SU-DHL-6 (cell line): ENCODE results near the gene GLG1.
"Not testable (repeated sequence)": the region's sequence is repeated elsewhere in the genome, so short reads cannot be mapped to it uniquely, and the experiment has no call there.

Source experiments
- H2AFZ ChIP-seq: fragments of 200-600 bp; sonication (generic); 2 replicates; pipeline ENCODE4 v1.6.1; 2014; ENCODE audit warnings: low read depth, mild to moderate bottlenecking, moderate library complexity, mixed read lengths, antibody characterized with exemption, low read length; ENCODE audit not compliant: severe bottlenecking
- H3F3A ChIP-seq: fragments of 200-600 bp; shearing (Covaris generic); 2 replicates; pipeline ENCODE4 v1.6.0; 2016; ENCODE audit warnings: antibody characterized with exemption, mild to moderate bottlenecking; ENCODE audit not compliant: insufficient read depth
- H3K27ac ChIP-seq: fragments of 200-600 bp; sonication (generic); 2 replicates; pipeline ENCODE4 v1.5.1; 2016; ENCODE audit warnings: low read depth, mild to moderate bottlenecking, low read length, moderate library complexity, mixed read lengths
- H3K27me3 ChIP-seq: fragments of 200-600 bp; sonication (generic), shearing (Covaris generic); 2 replicates; pipeline ENCODE4 v1.6.0; 2014; ENCODE audit warnings: mild to moderate bottlenecking, low read length
- H3K36me3 ChIP-seq: fragments of 200-600 bp; sonication (generic); 2 replicates; pipeline ENCODE4 v1.6.1; 2014; ENCODE audit warnings: mild to moderate bottlenecking, low read length, mixed read lengths
- H3K4me2 ChIP-seq: fragments of 300-600, 200-600 bp; shearing (Covaris generic), sonication (generic); 2 replicates; pipeline ENCODE4 v1.6.0; 2014; ENCODE audit warnings: low read length, low read depth, mild to moderate bottlenecking; ENCODE audit not compliant: poor library complexity, severe bottlenecking
- H3K4me3 ChIP-seq: fragments of 200-600 bp; sonication (generic); 2 replicates; pipeline ENCODE4 v1.5.1; 2014; ENCODE audit warnings: antibody characterized with exemption, low read length, mild to moderate bottlenecking, mixed read lengths; ENCODE audit not compliant: insufficient read depth, poor library complexity, severe bottlenecking
- H3K79me2 ChIP-seq: fragments of 200-600 bp; sonication (generic); 2 replicates; pipeline ENCODE4 v1.6.1; 2014; ENCODE audit warnings: mild to moderate bottlenecking, low read length, moderate library complexity; ENCODE audit not compliant: insufficient read depth
- H3K9ac ChIP-seq: fragments of 200-600 bp; sonication (generic); 2 replicates; pipeline ENCODE4 v1.7.0; 2014; ENCODE audit warnings: mild to moderate bottlenecking, low read length
- H3K9me2 ChIP-seq: fragments of 200-600 bp; sonication (generic); replicated peaks from 2 replicates; pipeline ENCODE4 v1.6.1; 2014; ENCODE audit warnings: low read length; ENCODE audit not compliant: insufficient read depth
- H3K9me3 ChIP-seq: fragments of 200-600 bp; sonication (generic); 2 replicates; pipeline ENCODE4 v1.6.1; 2014; ENCODE audit warnings: low read length, mixed read lengths; ENCODE audit not compliant: insufficient read depth
- H4K20me1 ChIP-seq: fragments of 200-600 bp; sonication (generic); 2 replicates; pipeline ENCODE4 v1.6.1; 2014; ENCODE audit warnings: low read depth, mild to moderate bottlenecking, antibody characterized with exemption, low read length, moderate library complexity, mixed read lengths
- EZH2phosphoT487 ChIP-seq: fragments of 200-600 bp; sonication (generic), shearing (Covaris generic); conservative IDR thresholded peaks from 2 replicates; pipeline ENCODE4 v1.6.1; 2018; ENCODE audit warnings: mild to moderate bottlenecking, antibody characterized with exemption, low read length, moderate library complexity, mixed read lengths
- TF ChIP-seq, protein P1 (sequence below): fragments of 200-600 bp; sonication (generic); IDR thresholded peaks from one replicate; pipeline ENCODE4 v1.5.1; 2017; ENCODE audit warnings: antibody characterized with exemption, mild to moderate bottlenecking, low read length, moderate library complexity; ENCODE audit not compliant: insufficient read depth, poor library complexity, severe bottlenecking

GLG1 gene

DNA sequence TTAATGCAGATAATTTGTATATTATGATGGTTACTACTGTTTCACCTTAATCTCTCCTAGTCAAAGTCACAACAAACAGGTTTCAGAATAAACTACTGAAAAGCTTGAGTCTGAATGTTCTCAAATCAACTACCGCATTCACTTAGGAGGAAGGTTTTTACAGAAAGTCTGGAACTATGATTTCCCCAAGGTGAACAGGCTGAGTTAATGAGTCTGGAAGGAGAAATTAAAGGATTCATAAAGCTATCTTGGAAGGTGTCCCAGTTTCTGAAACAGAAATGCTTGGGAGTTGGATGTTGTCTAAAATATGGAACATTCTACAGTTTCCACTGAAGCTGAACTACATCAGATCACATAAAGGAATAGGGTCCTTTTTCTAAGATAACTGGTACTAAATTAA lies 69.2 kb downstream of the GLG1 start:
- H3K4me3 ChIP-seq, H4K20me1 ChIP-seq, H3K9me2 ChIP-seq, H3F3A ChIP-seq, H3K27ac ChIP-seq, H2AFZ ChIP-seq, H3K9me3 ChIP-seq, H3K9ac ChIP-seq, H3K36me3 ChIP-seq, H3K79me2 ChIP-seq, H3K4me2 ChIP-seq, H3K27me3 ChIP-seq: not testable (repeated sequence)

DNA sequence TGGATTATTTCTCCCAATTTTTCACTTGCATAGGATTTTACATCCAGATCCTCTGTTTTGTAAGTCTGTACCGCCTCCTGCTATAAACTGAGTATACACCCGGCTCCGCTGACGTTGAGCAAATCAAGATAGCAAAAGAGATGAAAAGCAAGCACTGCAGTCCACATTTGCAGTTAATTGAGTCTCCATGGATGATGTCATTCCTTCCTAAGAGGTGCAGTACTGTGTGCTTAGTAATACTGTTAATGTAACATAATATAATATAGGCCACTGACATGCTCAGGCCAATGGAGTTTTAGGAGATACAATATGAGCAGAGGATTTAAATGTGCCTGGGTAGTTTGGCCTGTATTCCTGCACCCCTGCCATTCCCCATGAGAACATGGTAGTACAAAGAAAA lies 72.3 kb downstream of the GLG1 start:
- H3K4me2 ChIP-seq, H3K79me2 ChIP-seq, H3K9ac ChIP-seq, H3K36me3 ChIP-seq, H3K9me2 ChIP-seq, H3K27me3 ChIP-seq, H3K4me3 ChIP-seq, H3F3A ChIP-seq, H2AFZ ChIP-seq, H3K9me3 ChIP-seq, H3K27ac ChIP-seq, H4K20me1 ChIP-seq: not testable (repeated sequence)

DNA sequence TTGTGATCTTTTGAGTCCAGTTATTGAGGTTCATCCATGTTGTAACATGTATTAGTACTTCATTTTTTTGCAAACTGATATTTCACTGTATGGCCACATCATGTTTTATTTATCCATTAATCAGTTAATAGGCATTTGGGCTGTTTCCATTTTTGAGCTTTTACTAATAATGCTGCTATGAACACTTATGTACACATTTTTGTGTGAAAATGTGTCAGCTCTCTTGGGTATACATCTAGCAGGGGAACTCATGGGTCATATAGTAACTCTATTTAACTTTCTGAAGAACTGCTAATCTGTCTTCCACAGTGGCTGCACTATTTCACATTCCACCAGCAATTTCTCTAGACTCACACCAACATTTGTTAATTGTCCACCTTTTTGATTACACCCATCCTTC lies 82.0 kb downstream of the GLG1 start:
- Histone ChIP-seq H3K4me3 (no peak overlapping the region), H2AFZ (no peak overlapping the region), H3K9ac (no peak overlapping the region), H3K79me2 (no peaks in the 10 kb centered on the region), H3K36me3 (no peaks in the 10 kb centered on the region), H3K27ac (no peak overlapping the region), H3F3A (0 out of 2 replicates have a peak, but pooled peaks cover 4% of the 10 kb centered on the region), H3K27me3 (no peaks in the 10 kb centered on the region), H3K9me3 (no peaks in the 10 kb centered on the region), H4K20me1 (no peaks in the 10 kb centered on the region), H3K9me2 (no peaks in the 10 kb centered on the region), H3K4me2 (no peak overlapping the region)
- TF ChIP-seq, protein P1, sequence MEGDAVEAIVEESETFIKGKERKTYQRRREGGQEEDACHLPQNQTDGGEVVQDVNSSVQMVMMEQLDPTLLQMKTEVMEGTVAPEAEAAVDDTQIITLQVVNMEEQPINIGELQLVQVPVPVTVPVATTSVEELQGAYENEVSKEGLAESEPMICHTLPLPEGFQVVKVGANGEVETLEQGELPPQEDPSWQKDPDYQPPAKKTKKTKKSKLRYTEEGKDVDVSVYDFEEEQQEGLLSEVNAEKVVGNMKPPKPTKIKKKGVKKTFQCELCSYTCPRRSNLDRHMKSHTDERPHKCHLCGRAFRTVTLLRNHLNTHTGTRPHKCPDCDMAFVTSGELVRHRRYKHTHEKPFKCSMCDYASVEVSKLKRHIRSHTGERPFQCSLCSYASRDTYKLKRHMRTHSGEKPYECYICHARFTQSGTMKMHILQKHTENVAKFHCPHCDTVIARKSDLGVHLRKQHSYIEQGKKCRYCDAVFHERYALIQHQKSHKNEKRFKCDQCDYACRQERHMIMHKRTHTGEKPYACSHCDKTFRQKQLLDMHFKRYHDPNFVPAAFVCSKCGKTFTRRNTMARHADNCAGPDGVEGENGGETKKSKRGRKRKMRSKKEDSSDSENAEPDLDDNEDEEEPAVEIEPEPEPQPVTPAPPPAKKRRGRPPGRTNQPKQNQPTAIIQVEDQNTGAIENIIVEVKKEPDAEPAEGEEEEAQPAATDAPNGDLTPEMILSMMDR: no peak
- no peak for TF ChIP-seq EZH2phosphoT487

DNA sequence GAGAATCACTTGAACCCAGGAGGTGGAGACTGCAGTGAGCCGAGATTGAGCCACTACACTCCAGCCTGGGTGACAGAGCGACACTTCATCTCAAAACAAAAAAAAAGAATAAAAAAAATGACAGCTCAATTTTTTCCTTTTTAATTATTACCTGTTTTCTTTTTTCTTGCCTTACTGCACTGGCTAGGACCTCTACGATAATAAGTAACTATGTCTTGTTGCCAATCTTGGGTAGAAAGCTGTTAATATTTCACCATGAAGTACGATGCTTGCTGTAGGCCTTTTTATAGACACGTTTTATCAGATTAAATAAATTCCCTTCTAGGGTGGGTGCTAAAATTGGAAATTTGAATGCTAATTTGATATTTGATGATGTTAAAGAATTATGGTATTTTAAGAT lies 82.8 kb downstream of the GLG1 start:
- Histone ChIP-seq H3K4me2 (no peak overlapping the region), H3K36me3 (no peaks in the 10 kb centered on the region), H3K27ac (no peak overlapping the region), H4K20me1 (no peaks in the 10 kb centered on the region), H3K9me2 (no peaks in the 10 kb centered on the region), H2AFZ (no peak overlapping the region), H3K27me3 (no peaks in the 10 kb centered on the region), H3K9ac (no peak overlapping the region), H3K9me3 (no peaks in the 10 kb centered on the region), H3K79me2 (no peaks in the 10 kb centered on the region), H3F3A (0 out of 2 replicates have a peak, but pooled peaks cover 4% of the 10 kb centered on the region), H3K4me3 (no peak overlapping the region)
- TF ChIP-seq EZH2phosphoT487: no peak
- TF ChIP-seq, protein P1: no peak

DNA sequence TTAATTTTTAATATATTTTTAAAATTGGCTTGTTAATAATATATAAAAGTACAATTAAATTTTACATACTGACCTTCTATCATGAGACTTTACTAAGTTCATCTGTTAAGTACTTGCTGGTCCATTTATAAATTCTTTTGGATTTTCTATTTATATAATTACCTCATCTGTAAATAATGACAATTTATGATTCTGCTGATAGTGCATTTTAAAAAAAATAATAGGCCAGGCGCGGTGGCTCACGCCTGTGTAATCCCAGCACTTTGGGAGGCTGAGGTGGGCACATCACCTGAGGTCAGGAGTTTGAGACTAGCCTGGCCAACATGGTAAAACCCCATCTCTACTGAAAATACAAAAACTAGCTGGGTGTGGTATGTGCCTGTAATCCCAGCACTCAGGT lies 83.2 kb downstream of the GLG1 start:
- H3K36me3 ChIP-seq, H3K9me3 ChIP-seq, H3K9ac ChIP-seq, H2AFZ ChIP-seq, H3K9me2 ChIP-seq, H3K4me2 ChIP-seq, H4K20me1 ChIP-seq, H3K4me3 ChIP-seq, H3K27me3 ChIP-seq, H3F3A ChIP-seq, H3K79me2 ChIP-seq, H3K27ac ChIP-seq: not testable (repeated sequence)
